Myocyte (in vitro differentiated cells): ENCODE data around the gene PRKAR2B. TPM values are rescaled to one million over a fixed set of nuclear protein-coding genes. Genes with fewer than 3 reads are reported as not detected.
"Not testable (repeated sequence)": the region's sequence is repeated elsewhere in the genome, so short reads cannot be mapped to it uniquely, and the experiment has no call there.

Experiments used
- DNase-seq: peaks from one replicate; pipeline ENCODE4 v3.0.0-alpha.2; 2012; ENCODE audit warnings: low read depth
- total RNA-seq: library from RNA; depleted of rRNA; stranded (reverse); fragments of >200 nt; gene quantifications from 2 replicates; pipeline ENCODE4 v1.2.3, GENCODE V29; 2014

The PRKAR2B gene
- total RNA-seq, 1 donor from 2014 or later, result 0.08 TPM

GRCh38 chr7:107047902-107048782, 3.6 kb downstream of the PRKAR2B start:
- DNase-seq, result no peak

DNA sequence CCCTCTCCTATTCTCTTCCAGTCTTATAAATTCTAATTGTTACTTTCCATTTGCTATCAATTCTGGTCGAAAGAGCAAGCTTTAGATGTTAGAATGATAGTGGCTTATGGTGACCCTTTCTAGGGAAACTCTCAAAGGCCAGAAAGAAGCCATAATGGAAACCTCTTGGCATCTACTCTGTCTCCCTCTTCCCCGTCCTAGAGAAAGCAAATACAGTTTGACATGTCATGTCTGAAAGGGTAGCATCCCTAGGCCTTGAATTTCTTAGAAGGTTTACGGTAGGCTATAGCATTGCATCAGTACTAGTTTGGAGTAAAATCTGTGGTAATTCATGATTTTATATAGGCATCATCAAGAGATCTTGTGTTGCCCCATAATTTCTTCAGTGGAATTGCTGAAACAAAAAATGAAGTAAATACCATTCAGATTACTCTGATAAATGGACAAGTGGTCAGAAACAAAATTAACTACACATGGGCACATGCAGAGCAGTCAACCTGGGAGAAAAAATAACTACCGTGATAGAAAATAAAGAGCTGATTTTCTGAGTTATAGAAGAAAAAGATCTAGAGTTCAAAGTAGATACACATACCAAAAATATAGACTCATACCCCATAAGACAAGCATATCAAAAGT, 4.4 kb downstream of the PRKAR2B start:
- no peak for DNase-seq

DNA sequence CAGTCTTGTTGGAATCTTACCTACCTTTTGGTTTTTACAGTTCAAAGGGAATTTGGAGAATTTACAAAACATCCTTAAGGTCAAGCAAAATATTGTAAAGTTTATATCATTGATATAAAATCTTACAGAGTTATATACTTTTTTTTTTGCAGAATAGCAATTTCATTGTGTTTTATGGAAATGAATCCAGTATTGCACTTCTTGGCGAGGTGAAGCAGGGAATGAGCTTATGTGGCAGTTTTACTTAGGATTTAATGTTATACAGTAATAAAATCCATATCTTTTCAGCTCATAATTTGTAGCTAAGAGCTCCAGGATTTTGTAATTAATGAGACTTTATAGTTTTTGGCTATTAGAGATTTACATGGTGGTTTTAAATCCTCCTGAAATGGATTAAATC, 5.0 kb downstream of the PRKAR2B start:
- no peak for DNase-seq

- no peak for DNase-seq
Measured at GRCh38 chr7:107049971-107050532, 5.5 kb downstream of the PRKAR2B start.

GRCh38 chr7:107051376-107051775, 6.9 kb downstream of the PRKAR2B start:
- DNase-seq, result no peak

DNA sequence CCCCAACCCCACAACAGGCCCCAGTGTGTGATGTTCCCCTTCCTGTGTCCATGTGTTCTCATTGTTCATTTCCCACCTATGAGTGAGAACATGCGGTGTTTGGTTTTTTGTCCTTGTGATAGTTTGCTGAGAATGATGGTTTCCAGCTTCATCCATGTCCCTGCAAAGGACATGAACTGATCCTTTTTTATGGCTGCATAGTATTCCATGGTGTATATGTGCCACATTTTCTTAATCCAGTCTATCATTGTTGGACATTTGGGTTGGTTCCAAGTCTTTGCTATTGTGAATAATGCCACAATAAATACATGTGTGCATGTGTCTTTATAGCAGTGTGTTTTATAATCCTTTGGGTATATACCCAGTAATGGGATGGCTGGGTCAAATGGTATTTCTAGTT, 10.5 kb downstream of the PRKAR2B start:
- not testable (repeated sequence) for DNase-seq

DNA sequence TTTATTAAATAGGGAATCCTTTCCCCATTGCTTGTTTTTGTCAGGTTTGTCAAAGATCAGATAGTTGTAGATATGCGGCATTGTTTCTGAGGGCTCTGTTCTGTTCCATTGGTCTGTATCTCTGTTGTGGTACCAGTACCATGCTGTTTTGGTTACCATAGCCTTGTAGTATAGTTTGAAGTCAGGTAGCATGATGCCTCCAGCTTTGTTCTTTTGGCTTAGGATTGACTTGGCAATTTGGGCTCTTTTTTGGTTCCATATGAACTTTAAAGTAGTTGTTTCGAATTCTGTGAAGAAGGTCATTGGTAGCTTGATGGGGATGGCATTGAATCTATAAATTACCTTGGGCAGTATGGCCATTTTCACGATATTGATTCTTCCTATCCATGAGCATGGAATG, 11.6 kb downstream of the PRKAR2B start:
- not testable (repeated sequence) for DNase-seq

DNA sequence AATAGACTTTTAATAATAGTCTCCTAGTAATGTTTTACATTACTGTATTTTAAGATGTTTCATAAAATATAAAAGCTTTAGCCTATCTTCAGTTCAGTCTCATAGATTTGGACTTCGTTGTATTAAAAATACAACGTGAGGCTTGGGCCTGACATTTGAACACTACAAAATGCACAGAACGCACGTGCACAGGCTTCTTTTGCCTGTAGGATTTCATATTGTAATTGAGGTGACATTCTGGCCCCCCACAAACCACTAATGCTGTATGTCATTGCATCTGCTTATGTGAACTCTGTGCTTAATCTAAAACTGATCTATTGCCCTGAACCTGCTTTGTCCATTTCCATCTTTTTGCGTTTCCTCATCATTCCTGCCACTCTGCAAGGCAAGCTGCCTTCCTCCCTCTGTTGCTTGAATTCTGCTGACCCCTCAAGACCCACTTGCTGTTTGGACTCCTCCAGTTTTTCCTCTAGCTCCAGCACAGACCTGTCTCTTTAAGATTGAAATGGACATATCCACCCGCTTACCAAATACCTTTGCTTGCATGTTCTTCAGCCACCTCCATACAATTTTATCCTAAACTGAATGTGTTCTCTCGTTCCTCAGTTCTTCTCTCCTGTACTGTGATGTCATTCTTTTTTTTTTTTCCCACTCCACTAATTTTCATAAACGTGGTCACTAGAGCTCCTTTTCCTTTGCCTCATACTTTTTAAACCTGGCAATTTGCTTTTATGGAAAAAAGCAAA, 12.4 kb downstream of the PRKAR2B start:
- DNase-seq, result no peak

GRCh38 chr7:107057474-107057833, 12.9 kb downstream of the PRKAR2B start:
- no peak for DNase-seq

- no peak for DNase-seq
Measured at GRCh38 chr7:107059468-107059867, 15.0 kb downstream of the PRKAR2B start.

- no peak for DNase-seq
Measured at GRCh38 chr7:107063245-107064120, 19.0 kb downstream of the PRKAR2B start.

- no peak for DNase-seq
Measured at GRCh38 chr7:107064255-107064654, 19.8 kb downstream of the PRKAR2B start.

DNA sequence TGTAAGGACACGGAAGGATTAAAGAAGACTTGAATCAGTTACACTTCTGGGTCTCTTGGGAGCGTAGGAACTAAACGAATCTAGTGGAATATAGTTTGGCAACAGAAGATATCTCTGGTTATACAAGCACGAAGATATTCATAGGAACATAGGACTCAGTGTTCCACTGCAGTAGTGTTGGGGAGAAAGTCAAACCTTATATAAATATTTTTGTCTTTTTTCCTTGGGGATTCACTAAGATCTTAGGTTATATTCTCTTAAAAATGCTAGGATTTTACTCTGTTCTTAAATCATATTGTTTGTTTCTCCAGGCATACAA, 21.4 kb downstream of the PRKAR2B start:
- DNase-seq, result no peak

GRCh38 chr7:107068156-107068555, 23.7 kb downstream of the PRKAR2B start:
- DNase-seq, result no peak

- no peak for DNase-seq
Measured at GRCh38 chr7:107069457-107069856, 25.0 kb downstream of the PRKAR2B start.

DNA sequence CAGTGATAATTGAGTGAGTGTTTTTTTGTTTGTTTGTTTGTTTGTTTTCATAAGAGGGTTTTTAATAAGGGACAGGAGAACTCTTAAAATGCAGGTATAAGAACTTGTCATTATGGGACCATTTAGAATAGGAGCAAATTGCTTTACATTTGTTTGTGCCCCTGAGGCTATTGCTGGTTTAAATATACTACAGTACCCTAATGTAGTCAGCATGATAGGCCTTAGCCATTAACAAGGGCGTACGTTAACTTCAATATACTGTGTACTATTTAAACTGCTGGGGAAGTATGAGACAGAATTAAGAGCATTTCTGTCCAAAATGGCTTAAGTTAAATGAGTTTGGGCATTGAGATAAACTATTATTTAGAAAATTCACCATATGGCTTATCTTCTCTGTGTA, 26.2 kb downstream of the PRKAR2B start:
- DNase-seq, result no peak

- no peak for DNase-seq
Measured at GRCh38 chr7:107071129-107071528, 26.6 kb downstream of the PRKAR2B start.

GRCh38 chr7:107072133-107072532, 27.6 kb downstream of the PRKAR2B start:
- no peak for DNase-seq

DNA sequence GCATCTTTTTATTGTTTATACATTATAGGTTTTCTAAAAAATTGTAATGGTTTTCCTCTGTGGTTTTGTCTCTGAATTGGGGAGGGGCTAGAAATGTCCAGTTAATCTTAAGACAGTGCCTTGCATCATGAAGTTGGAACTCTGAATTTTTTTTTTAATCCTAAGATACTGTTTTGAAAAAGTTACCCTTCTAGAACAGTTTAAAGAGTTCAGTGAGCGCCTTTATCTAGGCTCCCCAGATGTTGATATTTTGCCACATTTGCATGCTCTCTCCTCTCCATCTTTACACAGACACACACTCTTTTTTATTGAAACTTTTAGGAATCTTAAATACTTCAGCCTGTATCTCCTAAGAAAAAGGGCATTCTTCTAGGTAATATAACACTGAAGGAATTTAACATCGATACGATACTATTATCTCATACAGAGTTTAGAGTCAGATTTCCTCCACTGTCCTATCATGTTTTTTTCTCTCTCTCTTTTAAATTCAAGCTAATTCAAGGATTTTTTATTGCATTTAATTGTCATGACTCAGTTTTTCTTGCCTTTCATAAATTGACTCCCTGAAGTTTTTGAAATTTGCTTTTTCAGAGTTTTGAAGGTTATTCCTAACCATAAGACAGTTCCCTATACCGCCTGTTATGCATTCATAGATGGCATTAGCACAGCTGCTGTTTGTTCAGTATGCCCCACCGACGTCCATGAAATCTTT, 31.5 kb downstream of the PRKAR2B start:
- no peak for DNase-seq
